Vagina (tissue), 2 donors: ENCODE measurements around the gene VRK3.
A peak's percentile ranks its signal among the peaks of the same experiment; 100 is the strongest.

Source experiments
- CTCF ChIP-seq, 3 experiments: fragments of 450-650 bp in 2 of 3; fragments of 200-600 bp in 1 of 3; sonication (generic) in 1 of 3; IDR thresholded peaks; one replicate each; pipeline ENCODE4 v1.5.1; 2017 to 2019; ENCODE audit warnings: antibody characterized with exemption in 3 of 3, mild to moderate bottlenecking in 2 of 3, moderate library complexity in 2 of 3
- POLR2A ChIP-seq, 2 donors: fragments of 450-650 bp; IDR thresholded peaks; one replicate each; pipeline ENCODE4 v1.6.1; 2017; ENCODE audit warnings: antibody characterized with exemption in 2 of 2, mild to moderate bottlenecking in 2 of 2, moderate library complexity in 2 of 2
- POLR2AphosphoS5 ChIP-seq, 2 donors: sonication (generic); formaldehyde crosslinking; IDR thresholded peaks; one replicate each; pipeline ENCODE4 v1.9.0; 2017; ENCODE audit warnings: antibody characterized with exemption in 2 of 2, mild to moderate bottlenecking in 2 of 2, low read depth in 1 of 2; ENCODE audit not compliant: insufficient read depth in 1 of 2

- no peak for TF ChIP-seq POLR2AphosphoS5 (IDR thresholded peaks at IDR 0.05; ENCODE audit: insufficient read depth in 1 of 2, low read depth in 1 of 2)
- TF ChIP-seq CTCF (IDR thresholded peaks at IDR 0.05) = peak; percentile 33 to 62 (median 50)
- no peak for TF ChIP-seq POLR2A (IDR thresholded peaks at IDR 0.05)
These were observed 21.7 kb upstream of the VRK3 start for GRCh38 chr19:50046649-50047503.
